ENCODE results near the gene PLAAT4.

GRCh38 chr11:63574856-63575602 is 38.4 kb downstream of the PLAAT4 start:
- TF ChIP-seq EZH2phosphoT487 (IDR thresholded peaks at IDR 0.05; ENCODE audit: borderline replicate concordance) = no peak
- TF ChIP-seq, protein P1, sequence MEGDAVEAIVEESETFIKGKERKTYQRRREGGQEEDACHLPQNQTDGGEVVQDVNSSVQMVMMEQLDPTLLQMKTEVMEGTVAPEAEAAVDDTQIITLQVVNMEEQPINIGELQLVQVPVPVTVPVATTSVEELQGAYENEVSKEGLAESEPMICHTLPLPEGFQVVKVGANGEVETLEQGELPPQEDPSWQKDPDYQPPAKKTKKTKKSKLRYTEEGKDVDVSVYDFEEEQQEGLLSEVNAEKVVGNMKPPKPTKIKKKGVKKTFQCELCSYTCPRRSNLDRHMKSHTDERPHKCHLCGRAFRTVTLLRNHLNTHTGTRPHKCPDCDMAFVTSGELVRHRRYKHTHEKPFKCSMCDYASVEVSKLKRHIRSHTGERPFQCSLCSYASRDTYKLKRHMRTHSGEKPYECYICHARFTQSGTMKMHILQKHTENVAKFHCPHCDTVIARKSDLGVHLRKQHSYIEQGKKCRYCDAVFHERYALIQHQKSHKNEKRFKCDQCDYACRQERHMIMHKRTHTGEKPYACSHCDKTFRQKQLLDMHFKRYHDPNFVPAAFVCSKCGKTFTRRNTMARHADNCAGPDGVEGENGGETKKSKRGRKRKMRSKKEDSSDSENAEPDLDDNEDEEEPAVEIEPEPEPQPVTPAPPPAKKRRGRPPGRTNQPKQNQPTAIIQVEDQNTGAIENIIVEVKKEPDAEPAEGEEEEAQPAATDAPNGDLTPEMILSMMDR (conservative IDR thresholded peaks at IDR 0.05; ENCODE audit: low read length) = no peak
